Right lung (tissue), 5 donors: ENCODE results near the gene ARHGAP28. TPM values are rescaled to one million over a fixed set of nuclear protein-coding genes. Genes with fewer than 3 reads are reported as not detected.
"Not testable (repeated sequence)": the region's sequence is repeated elsewhere in the genome, so short reads cannot be mapped to it uniquely, and the experiment has no call there.

Experiments used
- DNase-seq, 2 donors: peaks; one replicate each; pipeline ENCODE4 v3.0.0-alpha.2; 2013
- polyA plus RNA-seq, 5 donors: library from polyadenylated mRNA; unstranded; fragments of 120-200 nt; gene quantifications; one replicate each; pipeline versions ENCODE4 v1.2.1 to v1.2.3, GENCODE V29; 2013; ENCODE audit warnings: inconsistent platforms in 1 of 5, low replicate concordance in 1 of 5; ENCODE audit not compliant: insufficient read length in 5 of 5, insufficient read depth in 1 of 5

ARHGAP28 gene
- polyA plus RNA-seq, 5 donors = 144 to 304 (median 225) TPM

GRCh38 chr18:6917072-6917471, 187.6 kb downstream of the ARHGAP28 start:
- DNase-seq = no peak

- peak; percentile 52 to 65 for DNase-seq
Measured at GRCh38 chr18:6920099-6920955, 190.8 kb downstream of the ARHGAP28 start.

- no peak for DNase-seq
Measured at GRCh38 chr18:6921571-6921970, 192.1 kb downstream of the ARHGAP28 start.

- DNase-seq = no peak
Measured at GRCh38 chr18:6923220-6923619, 193.7 kb downstream of the ARHGAP28 start.

GRCh38 chr18:6927153-6927552, 197.6 kb downstream of the ARHGAP28 start:
- no peak for DNase-seq

GRCh38 chr18:6928359-6928758, 198.8 kb downstream of the ARHGAP28 start:
- DNase-seq = no peak

GRCh38 chr18:6929370-6930102, 200.0 kb downstream of the ARHGAP28 start:
- no peak for DNase-seq

- no peak for DNase-seq
Measured at GRCh38 chr18:6934859-6935258, 205.3 kb downstream of the ARHGAP28 start.

- DNase-seq = no peak
Measured at GRCh38 chr18:6938003-6938402, 208.5 kb downstream of the ARHGAP28 start.

GRCh38 chr18:6938403-6938802, 208.9 kb downstream of the ARHGAP28 start:
- DNase-seq = not testable (repeated sequence)

- no peak for DNase-seq
Measured at GRCh38 chr18:6939972-6940371, 210.5 kb downstream of the ARHGAP28 start.

GRCh38 chr18:6940451-6940850, 210.9 kb downstream of the ARHGAP28 start:
- DNase-seq = no peak

GRCh38 chr18:6941996-6942395, 212.5 kb downstream of the ARHGAP28 start:
- DNase-seq = no peak

- no peak for DNase-seq
Measured at GRCh38 chr18:6942742-6943141, 213.2 kb downstream of the ARHGAP28 start.

GRCh38 chr18:6943143-6943542, 213.6 kb downstream of the ARHGAP28 start:
- DNase-seq = no peak

GRCh38 chr18:6947338-6948030, 218.0 kb downstream of the ARHGAP28 start:
- no peak for DNase-seq

- DNase-seq = peak; percentile 80 to 81
Measured at GRCh38 chr18:6948281-6949055, 219.0 kb downstream of the ARHGAP28 start.

- no peak for DNase-seq
Measured at GRCh38 chr18:6949800-6950586, 220.5 kb downstream of the ARHGAP28 start.

GRCh38 chr18:6950641-6951040, 221.1 kb downstream of the ARHGAP28 start:
- no peak for DNase-seq

- DNase-seq = no peak
Measured at GRCh38 chr18:6951336-6952090, 222.0 kb downstream of the ARHGAP28 start.
